CD4-positive, alpha-beta memory T cell (primary cell): ENCODE measurements around the gene NTNG1. TPM values are rescaled to one million over a fixed set of nuclear protein-coding genes. Genes with fewer than 3 reads are reported as not detected.

ENCODE experiments used
- CTCF ChIA-PET: fragments of 350-600 bp; sonication (Branson Sonifier 250); formaldehyde crosslinking; loops from one replicate; lab custom pipeline; 2021; ENCODE audit warnings: inconsistent platforms; ENCODE audit not compliant: partially characterized antibody; lab: Charles Lee
- POLR2A ChIA-PET: fragments of 350-600 bp; sonication (Branson Sonifier 250); formaldehyde crosslinking; loops from one replicate; lab custom pipeline; 2021; ENCODE audit not compliant: partially characterized antibody; lab: Charles Lee
- DNase-seq, 5 donors: peaks; one replicate each; pipeline versions ENCODE4 v3.0.0 to v3.0.0-alpha.2; 2020 to 2022; ENCODE audit warnings: mixed read lengths in 1 of 5
- H3K27ac ChIP-seq: one replicate; pipeline ENCODE4 v1.7.0; 2013; ENCODE audit warnings: low read depth, low read length
- H3K27me3 ChIP-seq: 2 replicates; pipeline ENCODE4 v1.7.0; 2013; ENCODE audit warnings: mild to moderate bottlenecking, low read length, moderate library complexity; ENCODE audit not compliant: insufficient read depth
- H3K36me3 ChIP-seq: 2 replicates; pipeline ENCODE4 v1.7.0; 2013; ENCODE audit warnings: mild to moderate bottlenecking, low read length, moderate library complexity; ENCODE audit not compliant: insufficient read depth
- H3K4me1 ChIP-seq: 2 replicates; pipeline ENCODE4 v1.7.0; 2013; ENCODE audit warnings: mild to moderate bottlenecking, low read length, moderate library complexity; ENCODE audit not compliant: insufficient read depth
- H3K4me3 ChIP-seq, 2 donors: one replicate each; pipeline ENCODE4 v1.7.0; 2013; ENCODE audit warnings: low read length in 2 of 2, mild to moderate bottlenecking in 1 of 2
- H3K9me3 ChIP-seq, 2 donors: one replicate each; pipeline ENCODE4 v1.7.0; 2013; ENCODE audit warnings: low read length in 2 of 2, control low read depth in 1 of 2; ENCODE audit not compliant: control insufficient read depth in 1 of 2
- H3K27ac Mint-ChIP-seq, 7 donors: one replicate each; pipeline ENCODE4 v1.8.0; 2020 to 2021; ENCODE audit warnings: mixed read lengths in 7 of 7, mild to moderate bottlenecking in 6 of 7, inconsistent platforms in 3 of 7, moderate library complexity in 3 of 7
- H3K27me3 Mint-ChIP-seq, 2 donors: one replicate each; pipeline ENCODE4 v1.8.0; 2020 to 2021; ENCODE audit warnings: mixed read lengths in 2 of 2
- H3K36me3 Mint-ChIP-seq, 2 donors: one replicate each; pipeline ENCODE4 v1.8.0; 2020 to 2021; ENCODE audit warnings: mixed read lengths in 2 of 2, inconsistent platforms in 1 of 2, mild to moderate bottlenecking in 1 of 2
- H3K4me1 Mint-ChIP-seq, 4 donors: one replicate each; pipeline ENCODE4 v1.8.0; 2020 to 2021; ENCODE audit warnings: mixed read lengths in 4 of 4, mild to moderate bottlenecking in 1 of 4
- H3K4me3 Mint-ChIP-seq, 8 donors: one replicate each; pipeline ENCODE4 v1.8.0; 2020 to 2021; ENCODE audit warnings: mixed read lengths in 8 of 8, mild to moderate bottlenecking in 7 of 8, moderate library complexity in 6 of 8, inconsistent platforms in 3 of 8
- H3K9me3 Mint-ChIP-seq, 8 donors: one replicate each; pipeline ENCODE4 v1.8.0; 2020 to 2021; ENCODE audit warnings: mixed read lengths in 8 of 8, mild to moderate bottlenecking in 5 of 8, inconsistent platforms in 3 of 8, moderate library complexity in 1 of 8
- intact Hi-C: fragments of 100-400 bp; cut with micrococcal nuclease; formaldehyde crosslinking; loops from one replicate; pipeline ENCODE4 v1.15.1; 2023
- polyA plus RNA-seq, 2 donors: library from polyadenylated mRNA; unstranded; fragments of 300-500 nt; fragmentation: Illumina TruSeq; gene quantifications; one replicate each; pipeline ENCODE4 v1.2.3, GENCODE V29; 2021
- total RNA-seq, 2 experiments: library from RNA; stranded (reverse); gene quantifications; one replicate each; pipeline ENCODE4 v1.2.3, GENCODE V29; 2021

Gene NTNG1
- total and polyA plus RNA-seq, 4 experiments from 2014 or later: not detected

GRCh38 chr1:107251839-107252238 lies 111.0 kb downstream of the NTNG1 start:
- H3K9me3 Mint-ChIP-seq: peaks cover 0 to 3% (median 0%) of the 10 kb centered on the region in 8 donors
- POLR2A ChIA-PET: no interaction called here
- CTCF ChIA-PET: no interaction called here
- no peak overlapping the region for H3K27ac ChIP-seq
- H3K27me3 Mint-ChIP-seq: no peaks in the 10 kb centered on the region
- H3K27me3 ChIP-seq: no peaks in the 10 kb centered on the region
- DNase-seq: no peak
- intact Hi-C loops: no loop called here
- H3K4me3 ChIP-seq: no peak overlapping the region
- no peaks in the 10 kb centered on the region for H3K4me1 ChIP-seq
- H3K27ac Mint-ChIP-seq: no peak overlapping the region
- peaks cover 0 to 3% (median 0%) of the 10 kb centered on the region in 4 donors for H3K4me1 Mint-ChIP-seq
- H3K9me3 ChIP-seq: no peaks in the 10 kb centered on the region
- H3K4me3 Mint-ChIP-seq: no peak overlapping the region
- H3K36me3 Mint-ChIP-seq: no peaks in the 10 kb centered on the region
- H3K36me3 ChIP-seq: no peaks in the 10 kb centered on the region

- H3K36me3 Mint-ChIP-seq: no peaks in the 10 kb centered on the region
- Histone ChIP-seq H3K36me3 (no peaks in the 10 kb centered on the region), H3K4me1 (no peaks in the 10 kb centered on the region), H3K9me3 (no peaks in the 10 kb centered on the region), H3K4me3 (no peak overlapping the region), H3K27me3 (no peaks in the 10 kb centered on the region), H3K27ac (no peak overlapping the region)
- intact Hi-C loops: no loop called here
- H3K27me3 Mint-ChIP-seq: no peaks in the 10 kb centered on the region
- no peak overlapping the region for H3K4me3 Mint-ChIP-seq
- ChIA-PET POLR2A (no interaction called here), CTCF (no interaction called here)
- peaks cover 0 to 2% (median 0%) of the 10 kb centered on the region in 8 donors for H3K9me3 Mint-ChIP-seq
- no peak overlapping the region for H3K27ac Mint-ChIP-seq
- DNase-seq: no peak
- peaks cover 0 to 3% (median 0%) of the 10 kb centered on the region in 4 donors for H3K4me1 Mint-ChIP-seq
Observed at GRCh38 chr1:107252271-107252670, 111.4 kb downstream of the NTNG1 start.

GRCh38 chr1:107254306-107254705 lies 113.5 kb downstream of the NTNG1 start:
- POLR2A ChIA-PET: no interaction called here

GRCh38 chr1:107255469-107255868 lies 114.6 kb downstream of the NTNG1 start:
- POLR2A ChIA-PET: no interaction called here
- no peaks in the 10 kb centered on the region for H3K36me3 Mint-ChIP-seq
- intact Hi-C loops: no loop called here
- H3K27me3 Mint-ChIP-seq: no peaks in the 10 kb centered on the region
- Histone ChIP-seq H3K9me3 (no peaks in the 10 kb centered on the region), H3K27ac (no peak overlapping the region), H3K4me1 (no peaks in the 10 kb centered on the region), H3K4me3 (no peak overlapping the region), H3K27me3 (no peaks in the 10 kb centered on the region), H3K36me3 (no peaks in the 10 kb centered on the region)
- no peak for DNase-seq
- CTCF ChIA-PET: no interaction called here
- H3K4me3 Mint-ChIP-seq: no peak overlapping the region
- no peak overlapping the region for H3K27ac Mint-ChIP-seq
- peaks cover 0 to 4% (median 0%) of the 10 kb centered on the region in 8 donors for H3K9me3 Mint-ChIP-seq
- H3K4me1 Mint-ChIP-seq: no peaks in the 10 kb centered on the region

More at GRCh38 chr1:107254306-107254705, 113.5 kb downstream of the NTNG1 start:
- CTCF ChIA-PET: no interaction called here
- Mint-ChIP-seq H3K9me3 (peaks cover 0 to 4% (median 0%) of the 10 kb centered on the region in 8 donors), H3K27me3 (no peaks in the 10 kb centered on the region), H3K4me3 (no peak overlapping the region), H3K36me3 (no peaks in the 10 kb centered on the region), H3K27ac (no peak overlapping the region), H3K4me1 (peaks cover 0 to 3% (median 0%) of the 10 kb centered on the region in 4 donors)
- intact Hi-C loops: no loop called here
- Histone ChIP-seq H3K36me3 (no peaks in the 10 kb centered on the region), H3K4me1 (no peaks in the 10 kb centered on the region), H3K9me3 (no peaks in the 10 kb centered on the region), H3K27ac (no peak overlapping the region), H3K4me3 (no peak overlapping the region), H3K27me3 (no peaks in the 10 kb centered on the region)
- DNase-seq: no peak

- DNase-seq: no peak
- no peaks in the 10 kb centered on the region for H3K27me3 ChIP-seq
- H3K9me3 Mint-ChIP-seq: peaks cover 0 to 3% (median 0%) of the 10 kb centered on the region in 8 donors
- H3K36me3 ChIP-seq: no peaks in the 10 kb centered on the region
- H3K4me3 ChIP-seq: no peak overlapping the region
- H3K27me3 Mint-ChIP-seq: no peaks in the 10 kb centered on the region
- CTCF ChIA-PET: interaction anchor here (0.9 kb wide), 1 partner anchor 11 kb away, joined by 3 read pairs; no protein-coding TSS in a partner anchor
- H3K4me1 ChIP-seq: no peaks in the 10 kb centered on the region
- H3K27ac Mint-ChIP-seq: no peak overlapping the region
- no peaks in the 10 kb centered on the region for H3K9me3 ChIP-seq
- intact Hi-C loops: no loop called here
- H3K4me3 Mint-ChIP-seq: no peak overlapping the region
- H3K36me3 Mint-ChIP-seq: no peaks in the 10 kb centered on the region
- POLR2A ChIA-PET: no interaction called here
- no peaks in the 10 kb centered on the region for H3K4me1 Mint-ChIP-seq
- H3K27ac ChIP-seq: no peak overlapping the region
Observed at GRCh38 chr1:107262467-107263286, 121.8 kb downstream of the NTNG1 start.

GRCh38 chr1:107263291-107263915 lies 122.6 kb downstream of the NTNG1 start:
- Mint-ChIP-seq H3K4me1 (no peaks in the 10 kb centered on the region), H3K27me3 (no peaks in the 10 kb centered on the region), H3K4me3 (no peak overlapping the region), H3K9me3 (peaks cover 0 to 3% (median 0%) of the 10 kb centered on the region in 8 donors), H3K27ac (no peak overlapping the region), H3K36me3 (no peaks in the 10 kb centered on the region)
- Histone ChIP-seq H3K27ac (no peak overlapping the region), H3K9me3 (no peaks in the 10 kb centered on the region), H3K4me1 (no peaks in the 10 kb centered on the region), H3K27me3 (no peaks in the 10 kb centered on the region), H3K36me3 (no peaks in the 10 kb centered on the region), H3K4me3 (no peak overlapping the region)
- ChIA-PET CTCF (no interaction called here), POLR2A (no interaction called here)
- intact Hi-C loops: no loop called here
- no peak for DNase-seq

GRCh38 chr1:107264007-107264406 lies 123.2 kb downstream of the NTNG1 start:
- no peaks in the 10 kb centered on the region for H3K9me3 ChIP-seq
- CTCF ChIA-PET: no interaction called here

More at GRCh38 chr1:107264007-107264406, 123.2 kb downstream of the NTNG1 start:
- H3K36me3 Mint-ChIP-seq: no peaks in the 10 kb centered on the region
- no peaks in the 10 kb centered on the region for H3K4me1 ChIP-seq
- H3K27me3 ChIP-seq: no peaks in the 10 kb centered on the region
- no peak overlapping the region for H3K27ac ChIP-seq
- POLR2A ChIA-PET: no interaction called here
- H3K4me1 Mint-ChIP-seq: no peaks in the 10 kb centered on the region
- H3K4me3 ChIP-seq: no peak overlapping the region
- H3K4me3 Mint-ChIP-seq: no peak overlapping the region
- no peaks in the 10 kb centered on the region for H3K27me3 Mint-ChIP-seq
- no peak for DNase-seq
- intact Hi-C loops: no loop called here
- H3K9me3 Mint-ChIP-seq: peaks cover 0 to 3% (median 0%) of the 10 kb centered on the region in 8 donors
- no peak overlapping the region for H3K27ac Mint-ChIP-seq
- no peaks in the 10 kb centered on the region for H3K36me3 ChIP-seq
